GM18502 (cell line): ENCODE results near the gene FAM124A.

Experiments
- ATAC-seq: cut with Tn5 transposase; IDR thresholded peaks from one replicate; pipeline ENCODE4 v1.9.1; 2021; ENCODE audit warnings: mild to moderate bottlenecking; ENCODE audit not compliant: unreplicated experiment, poor library complexity

The FAM124A gene

GRCh38 chr13:51240178-51240577, 18.0 kb downstream of the FAM124A start:
- no peak for ATAC-seq

- ATAC-seq, result no peak
Observed at GRCh38 chr13:51240958-51241357, 18.8 kb downstream of the FAM124A start.

GRCh38 chr13:51241720-51242119, 19.5 kb downstream of the FAM124A start:
- no peak for ATAC-seq

GRCh38 chr13:51243227-51243626, 21.0 kb downstream of the FAM124A start:
- no peak for ATAC-seq

GRCh38 chr13:51243832-51244231, 21.6 kb downstream of the FAM124A start:
- no peak for ATAC-seq

GRCh38 chr13:51244637-51245405, 22.6 kb downstream of the FAM124A start:
- no peak for ATAC-seq

- ATAC-seq, result no peak
Observed at GRCh38 chr13:51245583-51245982, 23.4 kb downstream of the FAM124A start.

GRCh38 chr13:51246025-51246417, 23.8 kb downstream of the FAM124A start:
- no peak for ATAC-seq

GRCh38 chr13:51246418-51247277, 24.4 kb downstream of the FAM124A start:
- no peak for ATAC-seq

- ATAC-seq, result no peak
Observed at GRCh38 chr13:51249255-51249654, 27.1 kb downstream of the FAM124A start.

- no peak for ATAC-seq
Observed at GRCh38 chr13:51249770-51250741, 27.9 kb downstream of the FAM124A start.

GRCh38 chr13:51251480-51251879, 29.3 kb downstream of the FAM124A start:
- ATAC-seq, result no peak

GRCh38 chr13:51252954-51253532, 30.8 kb downstream of the FAM124A start:
- no peak for ATAC-seq

- no peak for ATAC-seq
Observed at GRCh38 chr13:51255556-51255955, 33.4 kb downstream of the FAM124A start.

GRCh38 chr13:51257187-51257586, 35.0 kb downstream of the FAM124A start:
- no peak for ATAC-seq

GRCh38 chr13:51258612-51259548, 36.7 kb downstream of the FAM124A start:
- no peak for ATAC-seq

GRCh38 chr13:51260154-51260553, 38.0 kb downstream of the FAM124A start:
- no peak for ATAC-seq

- ATAC-seq, result no peak
Observed at GRCh38 chr13:51261610-51262249, 39.5 kb downstream of the FAM124A start.
